ENCODE results near the gene MROH8. TPM values are rescaled to one million over a fixed set of nuclear protein-coding genes. Genes with fewer than 3 reads are reported as not detected.

MROH8 gene
- total RNA-seq (2022; extraction: Qiagen RNA extraction), result 0.84 to 1.2 TPM (median 1.1 TPM) in 5 replicates

GRCh38 chr20:37178839-37179682 lies at the start of gene MROH8, which contains the start of gene RPN2:
TSS of gene MROH8 (minus strand) at chr20:37179548.
TSS of gene RPN2 (plus strand) at chr20:37179330. CDS start at chr20:37179357, 27 bp downstream.

DNA sequence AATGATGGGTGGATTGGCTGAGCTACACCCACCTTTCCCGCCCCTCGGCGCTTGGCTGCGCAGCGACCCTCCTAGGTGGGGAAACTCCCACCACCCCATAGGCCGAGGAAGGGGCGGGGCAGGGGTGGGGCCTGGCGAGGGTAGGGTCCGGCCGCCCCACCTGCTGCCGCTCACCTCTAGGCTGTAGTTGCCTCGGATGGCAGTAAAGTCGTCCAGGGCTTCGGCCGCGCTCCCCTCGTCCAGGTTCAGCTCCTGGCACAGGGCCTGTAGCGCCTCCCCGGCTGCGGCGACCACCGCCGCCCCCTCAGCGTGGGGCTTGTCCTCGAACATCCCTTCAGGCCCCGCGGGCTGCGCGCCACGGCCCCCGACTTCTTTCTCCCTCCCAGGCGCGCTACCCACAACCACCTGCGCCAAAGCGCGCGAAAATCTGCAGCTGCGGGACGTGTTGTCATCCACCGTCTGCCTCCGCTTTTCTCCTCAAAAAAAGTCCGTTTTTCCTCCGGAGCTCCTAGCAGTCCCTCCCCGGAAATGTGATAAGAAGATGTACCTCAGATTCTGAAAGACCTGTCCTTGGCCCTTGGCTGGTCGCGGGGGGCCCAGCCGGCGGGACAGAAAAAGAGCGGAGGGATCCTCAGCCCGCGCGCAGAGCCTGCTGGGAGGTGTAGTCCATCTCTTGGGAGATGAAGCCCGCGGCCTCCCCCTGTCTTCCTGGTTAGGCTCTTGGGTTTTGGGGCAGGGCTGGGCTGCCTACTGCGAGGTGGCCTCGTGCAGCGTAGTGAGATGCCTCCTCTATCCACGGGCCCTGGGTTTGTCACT lies 83.5 kb downstream of the MROH8 start, which contains the start of gene RBL1:
TSS of gene RBL1 (minus strand) at position 399 of the 816 bp plus-strand sequence. CDS start at position 330, 69 bp downstream.

Other genes starting within 250 kb of the MROH8 start
- 7.4 to 9.2 TPM (median 8.2 TPM) in 5 replicates for gene SAMHD1, start 227.8 kb downstream of the MROH8 start, total RNA-seq (2022; extraction: Qiagen RNA extraction)
- 8.8 to 10.7 TPM (median 10.0 TPM) in 5 replicates for gene RBL1, start 83.6 kb downstream of the MROH8 start, total RNA-seq (2022; extraction: Qiagen RNA extraction)
- 249 to 273 TPM (median 259 TPM) in 5 replicates for gene RPN2, start 218 bp downstream of the MROH8 start, total RNA-seq (2022; extraction: Qiagen RNA extraction)
- gene GHRH, start 82.3 kb upstream of the MROH8 start, total RNA-seq (2022; extraction: Qiagen RNA extraction), result not detected in 5 replicates
- gene MANBAL, start 110.1 kb upstream of the MROH8 start, total RNA-seq (2022; extraction: Qiagen RNA extraction), result 82.6 to 96.6 TPM (median 91.9 TPM) in 5 replicates
- gene SRC, start 166.6 kb upstream of the MROH8 start, total RNA-seq (2022; extraction: Qiagen RNA extraction), result 108 to 144 TPM (median 137 TPM) in 5 replicates